NT2/D1 (cell line): ENCODE data around the gene GSG1L.

Experiments used
- DNase-seq: peaks from one replicate; pipeline ENCODE4 v3.0.0-alpha.2; 2011; ENCODE audit warnings: low read depth, low spot score
- H3K27me3 ChIP-seq: 2 replicates; pipeline ENCODE4 v1.6.0; 2011; ENCODE audit warnings: mild to moderate bottlenecking; ENCODE audit not compliant: insufficient read length, insufficient read depth
- H3K36me3 ChIP-seq: 2 replicates; pipeline ENCODE4 v1.6.1; 2011; ENCODE audit warnings: mild to moderate bottlenecking, low read length, mixed read lengths; ENCODE audit not compliant: insufficient read depth, insufficient read length
- H3K4me1 ChIP-seq: 2 replicates; pipeline ENCODE4 v1.5.1; 2011; ENCODE audit not compliant: insufficient read depth, insufficient read length
- H3K4me3 ChIP-seq: 2 replicates; pipeline ENCODE4 v1.5.1; 2011; ENCODE audit warnings: low read depth; ENCODE audit not compliant: insufficient read length
- H3K9ac ChIP-seq: 2 replicates; pipeline ENCODE4 v1.6.0; 2011; ENCODE audit warnings: low read depth; ENCODE audit not compliant: insufficient read length
- H3K9me3 ChIP-seq: 2 replicates; pipeline ENCODE4 v1.5.1; 2011; ENCODE audit warnings: mild to moderate bottlenecking, low read length; ENCODE audit not compliant: insufficient read depth
- SUZ12 ChIP-seq: IDR thresholded peaks from 2 replicates; pipeline ENCODE4 v1.6.1; 2011; ENCODE audit not compliant: insufficient read length, insufficient read depth; ENCODE audit errors: extremely low read depth
- YY1 ChIP-seq: IDR thresholded peaks from 2 replicates; pipeline ENCODE4 v1.6.1; 2011; ENCODE audit not compliant: insufficient read length, insufficient read depth
- ZNF274 ChIP-seq: IDR thresholded peaks from 2 replicates; pipeline ENCODE4 v1.6.1; 2011; ENCODE audit warnings: mild to moderate bottlenecking, low read depth, low read length

The GSG1L gene

DNA sequence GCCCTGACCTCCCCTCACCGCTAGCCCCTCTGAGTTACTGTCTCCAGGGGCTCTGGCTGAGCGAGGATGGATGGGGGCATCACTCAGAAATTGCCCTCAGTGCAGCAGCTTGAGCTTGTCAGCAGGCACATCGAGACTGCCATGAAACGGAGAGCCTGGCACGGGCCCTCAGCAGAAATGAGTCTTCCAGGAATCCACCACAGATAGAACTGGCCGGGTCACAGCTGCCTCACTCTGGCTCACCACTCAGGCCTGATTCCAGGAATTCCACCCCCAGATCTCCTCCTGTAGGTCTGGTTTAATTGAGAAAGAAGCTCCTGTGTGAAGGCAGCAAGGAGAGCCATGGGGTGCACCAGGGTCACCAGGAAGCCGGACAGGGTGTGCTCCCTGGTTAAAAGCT is 85.5 kb downstream of the GSG1L start:
- H3K36me3 ChIP-seq = no peaks in the 10 kb centered on the region
- no peaks in the 10 kb centered on the region for H3K27me3 ChIP-seq
- no peaks in the 10 kb centered on the region for H3K4me1 ChIP-seq
- no peak for DNase-seq
- no peak for TF ChIP-seq ZNF274
- no peak overlapping the region for H3K9ac ChIP-seq
- no peaks in the 10 kb centered on the region for H3K9me3 ChIP-seq
- H3K4me3 ChIP-seq = no peak overlapping the region

DNA sequence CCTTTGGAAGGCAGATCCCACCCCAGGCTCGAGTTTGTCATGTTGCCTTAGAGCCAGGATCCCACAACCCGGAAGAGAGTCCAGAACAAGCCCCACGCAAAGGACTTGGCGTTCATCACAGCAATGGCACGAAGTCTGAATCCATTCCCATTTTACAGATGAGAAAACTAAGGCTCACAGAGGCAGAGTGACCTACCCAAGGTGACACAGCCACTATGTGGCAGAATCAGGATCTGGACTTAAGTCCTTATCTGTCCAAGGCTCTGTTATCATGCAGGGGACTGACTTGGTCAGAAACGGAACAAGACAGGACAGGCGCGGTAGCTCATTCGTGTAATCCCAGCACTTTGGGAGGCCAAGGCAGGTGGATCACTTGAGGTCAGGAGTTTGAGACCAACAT is 86.5 kb downstream of the GSG1L start:
- no peak for DNase-seq
- Histone ChIP-seq H3K9me3 (no peaks in the 10 kb centered on the region), H3K27me3 (peaks cover under 1% of the 10 kb centered on the region), H3K4me3 (no peak overlapping the region), H3K9ac (no peak overlapping the region), H3K4me1 (no peaks in the 10 kb centered on the region), H3K36me3 (no peaks in the 10 kb centered on the region)
- no peak for TF ChIP-seq SUZ12
- no peak for TF ChIP-seq YY1
- TF ChIP-seq ZNF274 = no peak

DNA sequence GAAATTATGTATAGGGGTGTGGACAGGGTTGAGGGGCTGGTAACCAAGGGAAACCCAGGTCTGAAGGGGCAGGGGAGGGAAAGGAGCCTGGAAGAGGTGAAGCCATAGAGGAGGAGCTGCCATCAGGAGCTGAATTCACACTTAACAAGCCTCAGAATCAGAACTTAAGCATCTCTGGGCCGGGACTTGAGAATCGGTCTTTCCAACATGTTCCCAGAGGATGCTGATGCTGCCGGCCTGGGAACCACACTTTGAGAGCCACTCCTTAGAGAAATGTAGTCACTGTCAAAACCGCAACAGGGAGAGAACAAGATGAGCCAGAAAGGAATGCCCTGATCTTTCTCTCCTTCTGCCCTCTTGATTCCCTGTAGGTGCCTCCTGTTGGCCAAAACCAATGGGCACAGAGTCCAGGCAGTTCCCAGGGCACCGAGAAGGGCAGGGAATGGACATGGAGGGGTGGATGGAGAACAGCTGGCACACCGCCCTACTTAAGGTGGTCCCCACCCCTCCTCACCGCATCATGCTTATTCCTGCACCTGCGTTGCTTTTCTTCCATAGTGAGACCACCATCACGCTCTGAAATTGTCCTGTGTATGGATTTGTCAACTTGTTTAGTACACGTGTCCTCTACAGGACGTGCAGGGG is 88.5 kb downstream of the GSG1L start:
- Histone ChIP-seq H3K36me3 (no peaks in the 10 kb centered on the region), H3K4me1 (no peaks in the 10 kb centered on the region), H3K9ac (no peak overlapping the region), H3K9me3 (no peaks in the 10 kb centered on the region), H3K27me3 (peaks cover 3% of the 10 kb centered on the region), H3K4me3 (no peak overlapping the region)
- no peak for DNase-seq
- TF ChIP-seq SUZ12 = no peak
- no peak for TF ChIP-seq ZNF274
- TF ChIP-seq YY1 = no peak

DNA sequence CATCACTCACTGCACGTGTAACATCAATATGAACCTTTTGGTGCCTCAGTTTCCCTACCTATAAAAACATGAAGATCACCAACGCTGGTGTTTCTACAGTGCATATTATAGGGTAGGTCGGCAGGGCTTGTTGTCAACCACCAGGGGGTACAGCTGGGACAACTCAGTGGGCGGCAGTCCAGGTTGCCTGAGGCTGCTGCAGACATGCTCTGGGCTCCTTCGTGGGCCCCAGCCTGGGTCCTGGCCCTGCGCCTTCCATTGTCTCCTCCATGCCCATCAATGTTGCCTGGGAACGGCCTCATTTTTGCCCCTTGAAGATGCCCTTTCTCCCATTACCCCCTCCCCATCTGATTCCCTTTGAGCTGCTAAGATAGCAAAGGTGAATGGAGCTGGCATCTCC is 89.8 kb downstream of the GSG1L start:
- Histone ChIP-seq H3K36me3 (no peaks in the 10 kb centered on the region), H3K4me1 (no peaks in the 10 kb centered on the region), H3K9ac (no peak overlapping the region), H3K4me3 (no peak overlapping the region), H3K27me3 (peaks cover 3% of the 10 kb centered on the region), H3K9me3 (no peaks in the 10 kb centered on the region)
- DNase-seq = no peak
- no peak for TF ChIP-seq YY1
- no peak for TF ChIP-seq SUZ12
- TF ChIP-seq ZNF274 = no peak

DNA sequence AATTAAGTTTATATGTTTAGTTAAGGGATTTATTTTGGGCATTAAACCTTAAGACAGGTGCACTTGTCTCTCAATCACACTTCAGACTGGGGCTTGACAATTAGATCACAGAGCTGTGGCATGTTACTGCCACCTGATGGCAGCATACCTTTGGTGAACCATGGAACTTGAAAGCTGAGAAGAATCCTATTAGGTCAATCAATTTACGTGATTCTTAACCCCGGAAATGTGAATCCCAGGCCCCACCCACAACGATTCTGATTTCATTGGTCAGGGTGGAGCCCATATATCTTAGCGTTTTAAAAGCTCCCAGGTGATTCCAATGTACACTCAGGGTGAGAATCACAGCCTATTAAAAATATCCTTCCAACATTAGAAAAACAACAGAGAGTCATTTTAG is 91.0 kb downstream of the GSG1L start:
- peaks cover 3% of the 10 kb centered on the region for H3K27me3 ChIP-seq
- TF ChIP-seq YY1 = no peak
- TF ChIP-seq SUZ12 = no peak
- no peak for TF ChIP-seq ZNF274
- no peaks in the 10 kb centered on the region for H3K36me3 ChIP-seq
- no peaks in the 10 kb centered on the region for H3K9me3 ChIP-seq
- H3K4me1 ChIP-seq = no peaks in the 10 kb centered on the region
- H3K9ac ChIP-seq = no peak overlapping the region
- peak; percentile 54 for DNase-seq
- no peak overlapping the region for H3K4me3 ChIP-seq

DNA sequence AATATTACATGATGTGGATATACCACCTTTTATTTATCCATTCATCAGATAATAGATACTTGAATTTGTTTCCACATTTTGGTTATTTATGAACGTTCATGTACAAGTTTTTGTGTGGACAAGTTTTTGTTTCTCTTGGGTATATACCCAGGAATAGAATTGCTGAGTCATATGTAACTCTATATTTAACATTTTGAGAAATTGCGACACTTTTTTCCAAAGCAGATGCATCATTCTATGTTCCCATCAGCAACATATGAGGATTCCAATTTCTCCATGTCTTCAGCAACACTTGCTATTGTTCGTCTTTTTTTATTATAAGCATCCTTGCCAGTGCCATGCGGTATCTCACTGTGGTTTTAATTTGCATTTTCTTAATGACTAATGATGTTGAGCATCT is 93.9 kb downstream of the GSG1L start:
- TF ChIP-seq YY1 (no peak), ZNF274 (no peak), SUZ12 (no peak)
- no peaks in the 10 kb centered on the region for H3K9me3 ChIP-seq
- H3K4me3 ChIP-seq = no peak overlapping the region
- peaks cover 3% of the 10 kb centered on the region for H3K27me3 ChIP-seq
- no peaks in the 10 kb centered on the region for H3K4me1 ChIP-seq
- no peak for DNase-seq
- H3K36me3 ChIP-seq = no peaks in the 10 kb centered on the region
- H3K9ac ChIP-seq = no peak overlapping the region

DNA sequence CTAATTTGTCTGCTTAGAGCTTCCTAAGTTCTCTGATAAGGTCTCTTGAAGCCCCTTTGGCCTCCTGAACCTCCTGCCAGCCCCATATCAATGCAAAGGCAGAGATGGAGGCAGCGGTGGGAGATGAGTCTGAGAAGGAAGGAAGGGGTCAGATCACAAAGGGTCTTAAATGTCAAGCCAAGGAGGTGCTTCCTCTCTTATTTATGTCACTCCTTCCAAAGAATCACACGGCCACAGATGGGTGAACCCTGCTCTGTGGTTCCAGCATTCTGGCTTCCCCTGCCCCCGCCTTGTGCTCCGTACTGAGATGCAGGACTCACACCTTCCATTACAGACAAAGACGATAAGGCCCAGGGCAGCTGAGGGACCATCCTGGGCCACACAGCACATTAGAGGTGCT is 96.3 kb downstream of the GSG1L start:
- TF ChIP-seq SUZ12 = no peak
- TF ChIP-seq ZNF274 = no peak
- no peak for TF ChIP-seq YY1
- H3K27me3 ChIP-seq = peaks cover 3% of the 10 kb centered on the region
- no peak for DNase-seq
- H3K4me1 ChIP-seq = no peaks in the 10 kb centered on the region
- no peak overlapping the region for H3K9ac ChIP-seq
- H3K9me3 ChIP-seq = no peaks in the 10 kb centered on the region
- no peak overlapping the region for H3K4me3 ChIP-seq
- no peaks in the 10 kb centered on the region for H3K36me3 ChIP-seq

DNA sequence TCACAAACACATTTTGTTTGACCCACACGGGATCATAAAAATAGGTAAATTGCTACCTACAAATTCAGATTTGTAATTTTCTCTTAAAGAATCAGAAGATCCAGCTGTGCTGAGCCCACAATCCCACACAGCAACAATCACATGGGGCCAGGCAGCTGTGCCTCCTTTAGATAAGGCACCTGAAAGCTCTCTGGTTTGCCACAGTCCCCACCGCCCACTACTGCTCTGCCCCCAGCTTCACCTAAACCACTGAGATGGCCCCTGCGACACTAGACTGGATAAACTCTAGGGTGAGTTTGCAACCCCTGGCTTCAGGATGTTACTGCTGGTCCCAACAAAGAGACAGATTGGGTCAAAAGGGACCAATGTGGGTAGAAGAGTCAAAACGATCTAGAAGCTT is 96.8 kb downstream of the GSG1L start:
- no peak overlapping the region for H3K9ac ChIP-seq
- no peak overlapping the region for H3K4me3 ChIP-seq
- DNase-seq = no peak
- no peaks in the 10 kb centered on the region for H3K9me3 ChIP-seq
- no peaks in the 10 kb centered on the region for H3K4me1 ChIP-seq
- no peaks in the 10 kb centered on the region for H3K36me3 ChIP-seq
- peaks cover under 1% of the 10 kb centered on the region for H3K27me3 ChIP-seq
- TF ChIP-seq SUZ12 = no peak
- no peak for TF ChIP-seq ZNF274
- no peak for TF ChIP-seq YY1
